Cardiac muscle cell (in vitro differentiated cells and primary cell): ENCODE measurements around the gene CSTB. TPM values are rescaled to one million over a fixed set of nuclear protein-coding genes. Genes with fewer than 3 reads are reported as not detected.

ENCODE experiments used
- DNase-seq, 2 donors: peaks; one replicate each; pipeline versions ENCODE4 v3.0.0 to v3.0.0-alpha.2; 2010 to 2017; ENCODE audit warnings: low read depth in 1 of 2, low spot score in 1 of 2
- H3K27ac ChIP-seq: fragments of 200-600 bp; sonication (generic); 2 replicates; pipeline ENCODE4 v1.5.1; 2016
- H3K27me3 ChIP-seq: fragments of 200-600 bp; sonication (generic); 2 replicates; pipeline ENCODE4 v1.6.0; 2016; ENCODE audit warnings: control low read depth
- H3K36me3 ChIP-seq: fragments of 200-600 bp; sonication (generic); 2 replicates; pipeline ENCODE4 v1.5.1; 2016; ENCODE audit warnings: control low read depth
- H3K4me1 ChIP-seq: fragments of 200-600 bp; sonication (generic); 2 replicates; pipeline ENCODE4 v1.8.1; 2017; ENCODE audit warnings: low read depth, mild to moderate bottlenecking, mixed run types
- H3K4me3 ChIP-seq: fragments of 200-600 bp; sonication (generic); 2 replicates; pipeline ENCODE4 v1.5.1; 2016; ENCODE audit warnings: mild to moderate bottlenecking
- H3K9me3 ChIP-seq: fragments of 200-600 bp; sonication (generic); 2 replicates; pipeline ENCODE4 v1.5.1; 2017; ENCODE audit warnings: low read depth, mild to moderate bottlenecking, control low read depth
- polyA plus RNA-seq: library from polyadenylated mRNA; unstranded; fragments of >200 nt; fragmentation: Nextera tagmentation; extraction: Ambion mirVana; gene quantifications from 2 replicates; pipeline ENCODE4 v1.2.1, GENCODE V29; 2016
- total RNA-seq: library from RNA; depleted of rRNA; stranded (reverse); fragments of >200 nt; gene quantifications from 2 replicates; pipeline ENCODE4 v1.2.3, GENCODE V29; 2016
- TF ChIP-seq, protein P1 (sequence below): IDR thresholded peaks from 2 replicates; pipeline ENCODE4 v1.5.1; 2012; ENCODE audit warnings: low read depth, mild to moderate bottlenecking, low read length

Gene CSTB
- total and polyA plus RNA-seq, 2 experiments from 2014 or later, result 9.8 to 83.3 TPM

DNA sequence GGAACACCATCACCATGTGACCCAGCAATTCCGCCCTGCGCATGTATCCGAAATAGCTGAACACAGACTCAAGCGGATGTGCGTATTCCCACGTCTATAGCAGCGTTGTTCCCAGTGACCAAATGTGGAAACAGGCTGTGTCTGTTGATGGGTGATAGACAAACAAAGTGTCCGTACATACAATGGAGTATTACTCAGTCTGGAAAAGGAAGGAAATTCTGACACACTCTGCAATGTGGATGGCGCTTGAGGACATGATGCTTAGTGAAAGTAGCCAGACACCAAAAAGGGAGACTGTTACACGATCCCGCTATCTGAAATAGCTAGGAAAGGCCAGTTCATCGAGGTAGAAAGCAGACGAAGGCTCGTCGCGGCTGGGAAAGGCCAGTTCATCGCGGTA is 31.4 kb downstream of the CSTB start:
- H3K4me3 ChIP-seq, result no peak overlapping the region
- no peaks in the 10 kb centered on the region for H3K4me1 ChIP-seq
- TF ChIP-seq, protein P1, sequence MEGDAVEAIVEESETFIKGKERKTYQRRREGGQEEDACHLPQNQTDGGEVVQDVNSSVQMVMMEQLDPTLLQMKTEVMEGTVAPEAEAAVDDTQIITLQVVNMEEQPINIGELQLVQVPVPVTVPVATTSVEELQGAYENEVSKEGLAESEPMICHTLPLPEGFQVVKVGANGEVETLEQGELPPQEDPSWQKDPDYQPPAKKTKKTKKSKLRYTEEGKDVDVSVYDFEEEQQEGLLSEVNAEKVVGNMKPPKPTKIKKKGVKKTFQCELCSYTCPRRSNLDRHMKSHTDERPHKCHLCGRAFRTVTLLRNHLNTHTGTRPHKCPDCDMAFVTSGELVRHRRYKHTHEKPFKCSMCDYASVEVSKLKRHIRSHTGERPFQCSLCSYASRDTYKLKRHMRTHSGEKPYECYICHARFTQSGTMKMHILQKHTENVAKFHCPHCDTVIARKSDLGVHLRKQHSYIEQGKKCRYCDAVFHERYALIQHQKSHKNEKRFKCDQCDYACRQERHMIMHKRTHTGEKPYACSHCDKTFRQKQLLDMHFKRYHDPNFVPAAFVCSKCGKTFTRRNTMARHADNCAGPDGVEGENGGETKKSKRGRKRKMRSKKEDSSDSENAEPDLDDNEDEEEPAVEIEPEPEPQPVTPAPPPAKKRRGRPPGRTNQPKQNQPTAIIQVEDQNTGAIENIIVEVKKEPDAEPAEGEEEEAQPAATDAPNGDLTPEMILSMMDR, result no peak
- H3K36me3 ChIP-seq, result peaks cover 7% of the 10 kb centered on the region
- no peak overlapping the region for H3K27ac ChIP-seq
- no peaks in the 10 kb centered on the region for H3K9me3 ChIP-seq
- DNase-seq, result no peak
- no peaks in the 10 kb centered on the region for H3K27me3 ChIP-seq

GRCh38 chr21:43743947-43744346 is 32.2 kb downstream of the CSTB start:
- Histone ChIP-seq H3K27me3 (no peaks in the 10 kb centered on the region), H3K9me3 (no peaks in the 10 kb centered on the region), H3K4me3 (no peak overlapping the region), H3K27ac (no peak overlapping the region), H3K4me1 (no peaks in the 10 kb centered on the region), H3K36me3 (peaks cover 7% of the 10 kb centered on the region)
- no peak for DNase-seq
- TF ChIP-seq, protein P1, result no peak

DNA sequence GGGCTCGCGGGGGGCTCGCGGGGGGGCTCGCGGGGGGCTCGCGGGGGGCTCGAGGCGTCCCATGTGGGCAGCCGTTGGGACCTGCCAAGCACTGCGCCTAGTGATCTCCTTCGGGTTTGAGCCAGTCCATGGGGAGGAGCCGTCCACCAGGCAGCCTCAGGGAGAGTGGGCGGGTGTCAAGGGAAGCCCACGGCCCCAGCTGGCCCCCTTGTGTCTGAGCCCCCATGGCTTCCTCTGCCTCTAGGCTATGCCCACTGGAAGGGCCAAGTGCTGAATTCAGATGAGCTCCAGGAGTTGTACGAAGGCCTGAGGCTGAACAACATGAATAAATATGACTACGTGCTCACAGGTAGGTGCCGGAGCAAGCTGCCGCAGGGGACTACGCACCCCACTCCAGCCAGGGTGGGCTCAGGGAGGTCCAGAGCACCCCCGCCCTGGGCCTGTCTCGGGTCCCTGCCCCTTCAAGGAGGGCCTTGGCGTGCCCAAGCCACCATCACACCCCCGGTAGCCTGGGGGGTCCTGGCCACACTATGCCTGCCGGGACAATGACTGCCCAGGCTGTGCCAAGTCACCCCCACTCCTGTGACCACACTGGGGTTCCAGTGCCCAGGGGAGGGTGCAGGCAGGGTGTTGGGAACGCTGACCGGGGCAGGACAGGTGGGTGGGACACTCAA is 34.5 kb downstream of the CSTB start:
- Histone ChIP-seq H3K4me3 (no peak overlapping the region), H3K9me3 (no peaks in the 10 kb centered on the region), H3K4me1 (peaks cover 4% of the 10 kb centered on the region), H3K36me3 (peaks cover 3% of the 10 kb centered on the region), H3K27ac (no peak overlapping the region), H3K27me3 (no peaks in the 10 kb centered on the region)
- DNase-seq, result peak in 1 of 2 donors; percentile 37
- TF ChIP-seq, protein P1, result no peak

DNA sequence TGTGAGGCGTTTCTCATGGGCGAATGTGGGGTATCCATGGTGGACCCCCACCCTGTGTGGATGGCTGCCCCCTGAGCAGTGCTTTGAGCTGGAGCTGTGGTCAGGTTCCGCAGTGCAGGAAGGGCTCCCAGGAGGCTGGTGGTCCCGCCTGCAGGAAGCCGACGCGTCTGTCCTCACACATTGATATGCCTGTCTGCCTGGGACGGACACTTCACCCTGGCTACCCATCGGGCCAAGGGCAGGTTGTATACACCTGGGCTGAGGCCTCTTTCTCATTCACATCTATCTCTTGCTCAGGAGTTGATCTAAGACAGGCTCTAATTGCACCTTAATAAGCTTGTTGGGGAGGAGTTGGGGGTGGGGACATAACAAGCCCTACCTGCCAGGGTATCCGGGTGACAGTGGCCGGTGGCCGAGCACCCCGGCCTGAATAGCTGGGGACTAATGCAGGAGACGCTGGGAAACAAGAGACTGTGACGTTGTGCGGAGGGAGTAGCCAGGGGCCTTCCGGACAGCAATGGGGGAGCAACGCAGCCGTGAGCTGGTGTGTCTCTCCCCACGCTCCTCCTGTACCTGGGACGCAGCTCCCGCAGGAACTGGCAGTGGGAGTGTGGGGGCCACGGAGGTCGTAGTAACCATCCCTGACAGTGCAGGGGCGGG is 35.5 kb downstream of the CSTB start:
- H3K36me3 ChIP-seq, result peaks cover 3% of the 10 kb centered on the region
- no peak overlapping the region for H3K4me3 ChIP-seq
- no peaks in the 10 kb centered on the region for H3K27me3 ChIP-seq
- H3K9me3 ChIP-seq, result no peaks in the 10 kb centered on the region
- peaks cover 4% of the 10 kb centered on the region for H3K4me1 ChIP-seq
- H3K27ac ChIP-seq, result peak overlapping the region; percentile 73
- DNase-seq, result peak; percentile 53 to 87
- TF ChIP-seq, protein P1, result no peak

GRCh38 chr21:43739621-43740435 is 36.3 kb downstream of the CSTB start:
- H3K4me1 ChIP-seq, result peaks cover 8% of the 10 kb centered on the region
- TF ChIP-seq, protein P1, result no peak
- peak overlapping the region; percentile 73 for H3K27ac ChIP-seq
- no peak overlapping the region for H3K4me3 ChIP-seq
- H3K9me3 ChIP-seq, result no peaks in the 10 kb centered on the region
- H3K36me3 ChIP-seq, result peaks cover 3% of the 10 kb centered on the region
- no peaks in the 10 kb centered on the region for H3K27me3 ChIP-seq
- DNase-seq, result no peak
